H1 (cell line): ENCODE measurements around the gene PHC3. TPM values are rescaled to one million over a fixed set of nuclear protein-coding genes. Genes with fewer than 3 reads are reported as not detected.

Source experiments
- POLR2AphosphoS5 ChIP-seq: IDR thresholded peaks from 2 replicates; pipeline ENCODE4 v1.6.1; 2011; ENCODE audit warnings: low read depth, low read length
- TAF1 ChIP-seq: IDR thresholded peaks from 2 replicates; pipeline ENCODE4 v1.6.1; 2011; ENCODE audit warnings: mild to moderate bottlenecking, low read depth, low read length
- TBP ChIP-seq: IDR thresholded peaks from 2 replicates; pipeline ENCODE4 v1.6.1; 2011; ENCODE audit warnings: low read depth, low read length, improper control_type of control experiment
- ZNF274 ChIP-seq: IDR thresholded peaks from 2 replicates; pipeline ENCODE4 v1.7.0; 2012; ENCODE audit warnings: low read length, borderline replicate concordance; ENCODE audit errors: extremely low read depth
- polyA plus RNA-seq, 7 experiments: library from polyadenylated mRNA; depleted of rRNA in 3 of 7; stranded (reverse) in 5 of 7; unstranded in 2 of 7; fragments of >200 nt in 5 of 7; fragments of 200-250 nt in 2 of 7; gene quantifications; 1 replicate in 5 of 7; 2 replicates in 1 of 7; 4 replicates in 1 of 7; pipeline versions ENCODE4 v1.2.1 to v1.2.3, GENCODE V29; 2011 to 2013; ENCODE audit warnings: missing spikeins in 2 of 7, mixed read lengths in 2 of 7
- total RNA-seq: library from RNA; stranded (reverse); fragmentation: NEBNext Ultra II Directional; extraction: Animal tissue kit (Norgen Biotek cat#: 25700); gene quantifications from 2 replicates; pipeline ENCODE4 v1.2.1, GENCODE V29; 2021

Gene PHC3
- total and polyA plus RNA-seq, 2 of the 8 experiments (the other 6 are each of a cell fraction or from before 2014, with no cell fraction given) = 26.4 to 29.2 TPM

GRCh38 chr3:170155604-170156003 lies 25.9 kb downstream of the PHC3 start (continued):
- TF ChIP-seq ZNF274 = no peak
- no peak for TF ChIP-seq POLR2AphosphoS5
- TF ChIP-seq TAF1 = no peak
- TF ChIP-seq TBP = no peak
